NCI-H524 (cell line): Measurements from ENCODE around the gene RNF180.
"Not testable (repeated sequence)": the region's sequence is repeated elsewhere in the genome, so short reads cannot be mapped to it uniquely, and the experiment has no call there.

Experiments used
- DNase-seq, 2 experiments: peaks; one replicate each; lab custom pipeline; 2025; lab: John Stamatoyannopoulos, UW

RNF180 gene

GRCh38 chr5:64180661-64181343, 15.2 kb downstream of the RNF180 start:
- no peak for DNase-seq

GRCh38 chr5:64181440-64181839, 15.8 kb downstream of the RNF180 start:
- DNase-seq = no peak

DNA sequence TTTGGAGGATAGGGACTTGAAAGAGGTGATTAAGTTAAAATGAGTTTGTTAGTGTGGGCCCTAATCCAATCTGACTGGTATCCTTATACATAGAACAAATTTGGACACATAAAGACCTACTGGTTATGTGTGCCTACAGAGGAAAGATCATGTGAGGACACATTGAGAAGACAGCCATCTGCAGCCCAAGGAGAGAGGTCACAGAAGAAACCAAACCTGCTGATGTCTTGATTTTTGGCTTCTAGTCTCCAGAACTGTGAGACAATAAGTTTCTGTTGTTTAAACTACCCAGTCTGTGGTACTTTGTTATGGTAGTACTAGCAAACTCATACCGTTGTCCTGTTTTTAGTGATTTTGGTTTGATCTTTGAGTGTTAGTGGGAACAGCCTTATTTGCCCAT, 18.3 kb downstream of the RNF180 start:
- no peak for DNase-seq

DNA sequence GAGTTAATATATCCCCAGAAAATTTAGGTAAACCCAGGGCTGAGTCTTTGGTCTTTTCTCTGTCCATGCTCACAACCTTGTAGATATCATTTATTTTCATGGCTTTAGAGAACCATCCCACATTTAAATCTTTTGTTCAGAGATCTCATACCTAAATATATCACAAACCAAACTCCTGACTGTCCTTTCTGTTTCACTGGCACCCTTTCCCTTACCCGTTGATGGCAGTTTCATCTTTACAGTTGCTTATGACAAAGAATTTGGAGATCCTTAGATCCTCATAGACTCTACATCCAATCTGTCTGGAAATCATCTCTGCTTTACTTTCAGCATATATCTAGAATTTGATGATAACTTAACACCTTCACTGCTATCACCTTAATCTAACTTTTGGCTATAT, 19.2 kb downstream of the RNF180 start:
- DNase-seq = no peak

DNA sequence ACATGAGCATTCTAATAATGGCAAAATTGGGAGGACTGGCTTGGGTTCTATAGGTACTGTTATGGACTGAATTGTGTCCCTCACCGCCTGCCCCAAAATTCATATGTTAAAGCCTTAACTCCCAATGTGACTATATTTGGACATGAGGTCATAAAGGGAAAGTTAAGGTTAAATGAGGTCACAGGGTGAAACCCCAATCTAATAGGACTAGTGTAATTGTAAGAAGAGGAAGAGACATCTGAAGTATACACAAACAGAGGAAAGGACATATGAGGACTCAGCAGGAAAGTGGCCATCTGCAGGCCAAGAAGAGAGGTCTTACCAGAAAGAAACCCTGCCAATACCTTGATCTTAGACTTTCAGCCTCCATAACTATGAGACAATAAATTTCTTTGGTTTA, 23.1 kb downstream of the RNF180 start:
- no peak for DNase-seq

GRCh38 chr5:64190562-64191306, 25.1 kb downstream of the RNF180 start:
- DNase-seq = no peak

- no peak for DNase-seq
Observed at GRCh38 chr5:64195981-64196380, 30.3 kb downstream of the RNF180 start.

DNA sequence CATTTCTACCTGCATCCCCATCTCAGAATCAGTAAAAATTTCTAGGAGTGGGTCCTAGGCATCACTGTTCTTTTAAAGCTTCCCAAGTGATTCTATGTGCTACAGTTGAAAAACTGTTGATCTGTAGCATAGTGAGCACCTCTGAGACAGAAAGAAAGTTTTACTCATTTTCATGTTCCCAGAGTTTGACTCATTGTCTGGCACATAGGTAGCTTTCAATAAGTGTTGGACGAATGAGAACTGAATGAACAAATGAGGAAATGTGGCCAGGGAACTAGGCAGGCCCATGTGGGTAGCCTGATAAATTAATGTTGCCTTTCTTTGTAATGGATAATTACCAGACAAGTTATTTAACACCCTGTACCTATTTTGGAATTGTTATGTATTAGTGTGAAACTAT, 33.8 kb downstream of the RNF180 start:
- no peak for DNase-seq

DNA sequence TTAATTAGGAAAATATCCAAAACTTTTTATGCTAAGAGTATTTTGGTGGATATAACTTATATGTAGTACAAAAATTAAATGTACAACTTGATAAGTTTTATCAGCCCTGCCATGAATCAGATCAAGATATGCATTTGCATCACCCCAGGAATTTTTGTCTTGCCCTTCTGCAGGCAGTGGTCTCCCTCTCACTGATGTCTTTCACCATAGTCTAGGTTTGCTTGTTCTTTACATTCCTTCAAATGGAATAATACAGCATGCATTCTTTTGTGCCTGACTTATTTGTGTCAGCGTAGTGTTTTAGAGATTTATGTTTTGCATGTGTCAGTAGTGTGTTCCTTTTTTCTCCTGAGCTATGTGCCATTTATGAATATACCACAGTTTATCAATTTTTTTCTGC, 36.4 kb downstream of the RNF180 start:
- DNase-seq = no peak

DNA sequence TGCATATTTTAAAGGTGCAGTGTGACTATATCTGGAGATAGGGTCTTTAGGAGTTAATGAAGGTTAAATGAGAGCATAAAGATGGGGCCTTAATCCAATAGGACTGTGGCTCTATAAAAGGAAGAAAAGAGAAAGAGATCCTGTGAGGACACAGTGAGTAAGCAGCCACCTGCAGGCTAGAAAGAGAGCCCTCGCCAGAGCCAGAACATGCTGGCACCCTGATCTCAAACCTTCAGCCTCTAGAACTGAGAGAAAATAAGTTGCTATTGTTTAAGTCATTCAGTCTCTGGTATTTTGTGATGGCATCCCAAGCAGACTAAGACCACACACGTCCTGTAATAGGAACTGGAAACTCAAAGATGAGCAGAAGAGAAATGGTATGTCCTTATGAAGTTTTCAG, 41.0 kb downstream of the RNF180 start:
- DNase-seq = peak in 1 of 2 experiments; percentile 6

- DNase-seq = peak in 1 of 2 experiments; percentile 16
Observed at GRCh38 chr5:64207978-64208377, 42.3 kb downstream of the RNF180 start.

GRCh38 chr5:64209353-64209752, 43.7 kb downstream of the RNF180 start:
- DNase-seq = no peak

DNA sequence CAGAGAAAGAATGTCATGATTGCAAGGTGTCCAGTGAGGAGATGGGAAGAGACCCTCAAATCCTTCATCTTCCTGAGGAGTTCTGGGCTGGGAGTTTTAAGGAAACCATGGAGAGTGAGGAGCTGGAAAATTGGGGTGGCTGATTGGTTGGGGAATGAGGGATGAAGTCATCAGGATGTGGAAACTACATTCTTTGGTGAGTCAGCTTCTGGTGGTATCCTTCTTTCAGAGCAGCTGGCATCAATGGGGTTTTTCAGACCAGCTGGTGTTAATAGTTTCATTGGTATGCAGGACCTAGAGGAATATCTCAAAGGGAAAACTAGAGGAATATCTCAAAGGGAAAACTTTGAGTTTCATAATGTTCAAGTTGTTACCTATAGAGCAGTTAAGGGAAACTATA, 45.2 kb downstream of the RNF180 start:
- no peak for DNase-seq

- no peak for DNase-seq
Observed at GRCh38 chr5:64213011-64213410, 47.4 kb downstream of the RNF180 start.

DNA sequence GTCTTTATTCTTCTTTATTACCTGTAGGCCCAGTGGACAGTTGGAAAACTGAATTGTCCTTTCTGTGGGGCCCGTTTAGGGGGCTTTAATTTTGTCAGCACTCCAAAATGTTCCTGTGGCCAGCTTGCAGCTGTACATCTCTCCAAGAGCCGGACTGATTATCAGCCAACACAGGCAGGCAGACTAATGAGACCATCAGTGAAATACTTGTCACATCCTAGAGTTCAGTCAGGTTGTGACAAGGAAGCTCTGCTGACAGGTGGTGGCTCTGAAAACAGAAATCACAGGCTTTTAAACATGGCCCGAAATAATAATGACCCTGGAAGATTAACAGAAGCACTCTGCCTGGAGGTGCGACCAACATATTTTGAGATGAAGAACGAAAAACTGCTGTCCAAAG, 47.9 kb downstream of the RNF180 start:
- peak; percentile 16 to 72 for DNase-seq

- no peak for DNase-seq
Observed at GRCh38 chr5:64214132-64214531, 48.5 kb downstream of the RNF180 start.

GRCh38 chr5:64221911-64222310, 56.3 kb downstream of the RNF180 start:
- no peak for DNase-seq

GRCh38 chr5:64225286-64225981, 59.8 kb downstream of the RNF180 start:
- DNase-seq = not testable (repeated sequence)

DNA sequence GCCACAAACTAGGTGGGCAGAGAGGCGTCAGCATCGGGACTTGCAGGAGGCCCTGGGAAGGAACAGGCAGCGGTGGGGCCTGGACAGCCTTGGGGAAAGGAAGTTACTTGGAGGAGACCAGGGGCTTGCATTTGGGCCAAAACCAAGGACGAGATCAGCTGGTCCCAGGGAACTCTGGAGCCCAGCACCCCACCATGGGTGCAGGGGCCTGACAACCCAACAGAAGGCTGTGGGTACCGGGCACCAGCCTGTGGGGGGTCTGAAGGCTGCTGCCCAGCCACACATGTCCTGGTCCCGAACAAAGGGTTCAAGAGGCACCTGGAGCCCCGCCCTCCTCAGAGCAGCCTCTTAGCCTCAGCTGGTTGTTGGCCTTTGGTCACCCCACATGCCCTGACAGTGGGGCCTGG, 61.5 kb downstream of the RNF180 start:
- not testable (repeated sequence) for DNase-seq

DNA sequence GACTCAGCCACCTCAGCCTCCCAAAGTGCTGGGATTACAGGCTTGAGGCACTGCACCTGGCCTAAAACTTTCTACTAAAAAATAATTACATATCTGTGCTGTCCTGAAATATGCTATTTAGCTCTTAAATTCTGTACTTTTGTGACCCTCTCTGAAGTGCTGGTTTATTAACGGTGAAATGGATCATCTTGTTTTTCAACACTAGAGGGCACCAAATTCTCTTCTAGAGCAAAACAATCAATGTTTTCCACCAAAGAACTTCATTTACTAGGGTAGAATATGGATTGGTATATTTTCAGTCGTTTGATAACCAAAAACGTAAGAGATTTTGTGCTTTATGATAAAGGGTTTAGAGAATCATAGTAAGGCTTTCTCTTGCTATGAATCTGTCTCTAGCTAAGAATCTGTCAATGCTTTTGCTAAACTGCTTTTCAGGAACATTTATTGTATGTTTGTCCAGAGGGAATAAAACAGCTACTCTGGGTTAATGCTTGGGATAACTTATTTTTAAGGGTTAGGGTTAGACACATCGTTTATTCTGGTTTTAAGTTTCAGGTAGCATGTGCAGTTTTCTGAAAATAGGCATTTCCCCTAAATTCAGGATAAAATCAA, 63.6 kb downstream of the RNF180 start:
- DNase-seq = peak; percentile 13 to 50

DNA sequence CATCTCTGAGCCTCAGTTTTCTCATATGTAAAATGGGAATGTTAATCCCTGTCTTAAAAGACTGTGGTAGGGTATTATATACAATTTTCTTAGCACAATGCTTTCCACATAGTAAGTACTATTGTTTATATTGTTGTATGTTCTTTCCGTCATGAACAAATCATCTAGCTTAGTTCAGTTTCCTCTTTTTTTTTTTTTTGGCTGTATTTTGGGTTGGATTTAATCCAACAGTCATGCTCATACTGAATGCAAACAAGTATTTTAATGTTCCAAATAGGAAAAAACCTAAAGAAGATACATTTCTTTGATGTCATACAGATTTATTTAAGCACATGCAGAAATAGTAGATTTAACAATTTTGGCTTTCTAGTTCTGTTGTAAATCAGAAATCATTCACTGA, 95.1 kb downstream of the RNF180 start:
- DNase-seq = no peak

- DNase-seq = no peak
Observed at GRCh38 chr5:64269164-64269563, 103.5 kb downstream of the RNF180 start.

- DNase-seq = no peak
Observed at GRCh38 chr5:64273276-64273675, 107.6 kb downstream of the RNF180 start.
